Jurkat, Clone E6-1 (cell line): Measurements from ENCODE around the gene GALNT9.

Experiments used
- DNase-seq: peaks from one replicate; pipeline ENCODE4 v3.0.0-alpha.2; 2011; ENCODE audit warnings: low read depth, low spot score
- H3K4me3 ChIP-seq: 2 replicates; pipeline ENCODE4 v1.5.1; 2011; ENCODE audit warnings: mild to moderate bottlenecking, low read length, control low read depth, moderate library complexity

Gene GALNT9

GRCh38 chr12:132216354-132216987 is 112.9 kb downstream of the GALNT9 start:
- no peak for DNase-seq
- no peak overlapping the region for H3K4me3 ChIP-seq

GRCh38 chr12:132215299-132215989 is 113.9 kb downstream of the GALNT9 start:
- no peak overlapping the region for H3K4me3 ChIP-seq
- no peak for DNase-seq

DNA sequence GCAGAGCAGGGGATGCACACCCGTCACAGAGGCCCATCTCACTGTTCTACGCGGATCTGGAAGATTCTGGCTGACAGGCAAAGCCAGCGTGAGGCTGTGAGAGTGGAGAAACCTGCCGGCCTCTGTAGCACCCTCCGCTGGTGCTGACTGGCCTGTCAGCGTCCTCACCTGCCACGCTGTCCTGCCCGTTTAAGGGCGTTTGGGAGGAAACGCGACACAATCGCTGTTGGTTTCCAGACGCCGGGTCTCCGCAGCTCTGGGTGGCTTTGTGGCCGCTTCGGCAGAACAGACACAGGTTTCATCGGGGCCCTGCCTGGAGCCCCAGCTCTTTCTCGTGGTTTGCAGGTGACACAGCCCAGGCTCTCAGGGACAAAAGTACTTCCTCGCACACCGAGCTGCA is 114.5 kb downstream of the GALNT9 start:
- no peak for DNase-seq
- no peak overlapping the region for H3K4me3 ChIP-seq

DNA sequence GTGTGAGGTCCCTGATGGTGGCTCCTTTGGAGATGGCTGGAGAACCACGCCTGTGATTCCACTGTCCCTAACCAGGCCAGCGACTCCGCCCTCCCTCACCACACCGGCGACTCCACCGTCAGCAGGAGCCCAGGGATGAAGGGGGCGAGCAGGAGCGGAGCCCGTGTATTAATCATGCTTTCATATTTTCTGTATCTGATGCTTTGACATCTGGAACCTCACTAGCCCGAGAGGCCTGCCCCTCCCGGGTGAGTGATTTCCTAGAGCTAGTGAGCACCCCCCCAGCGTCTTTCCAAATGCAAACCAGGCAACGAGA is 115.3 kb downstream of the GALNT9 start:
- H3K4me3 ChIP-seq: no peak overlapping the region
- DNase-seq: no peak

DNA sequence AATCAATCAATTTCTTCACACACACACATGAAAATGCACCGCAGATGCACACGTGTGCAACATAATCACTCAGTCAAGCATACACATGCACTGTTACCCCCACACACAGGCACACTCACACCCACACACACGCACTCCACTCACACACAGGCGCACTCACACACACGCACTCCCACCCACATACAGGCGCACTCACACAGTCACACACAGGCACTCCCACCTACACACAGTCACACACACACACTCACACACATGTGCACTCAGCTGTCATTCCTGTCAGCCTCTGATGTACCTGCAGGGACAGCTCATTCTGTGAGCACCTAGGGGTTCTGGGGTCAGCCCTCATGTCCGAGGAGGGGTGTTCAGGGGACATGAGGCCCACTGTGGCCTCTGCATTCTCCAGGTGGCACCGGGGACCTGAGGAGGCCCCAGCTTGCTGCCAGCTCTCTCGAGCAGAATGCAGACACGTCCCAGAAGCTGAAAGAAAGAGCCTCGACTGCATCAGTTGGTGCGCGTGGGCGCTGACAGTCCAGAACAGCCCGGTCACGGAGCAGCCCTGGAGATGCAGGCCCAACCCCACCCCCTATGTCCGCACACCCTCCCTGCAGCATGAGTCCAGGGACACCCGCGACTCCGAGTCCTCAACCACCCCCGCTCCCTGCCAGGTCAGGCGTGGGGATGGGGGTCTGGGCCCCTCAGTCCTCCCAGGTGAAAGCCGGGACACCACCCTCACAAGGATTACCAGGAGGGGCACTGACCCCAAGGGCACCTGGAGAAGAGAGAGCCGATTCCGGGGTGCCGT is 115.8 kb downstream of the GALNT9 start:
- no peak for DNase-seq

GRCh38 chr12:132211816-132212215 is 117.6 kb downstream of the GALNT9 start:
- H3K4me3 ChIP-seq: no peak overlapping the region
- no peak for DNase-seq

More for the DNA sequence above, 115.8 kb downstream of the GALNT9 start:
- H3K4me3 ChIP-seq: no peak overlapping the region

DNA sequence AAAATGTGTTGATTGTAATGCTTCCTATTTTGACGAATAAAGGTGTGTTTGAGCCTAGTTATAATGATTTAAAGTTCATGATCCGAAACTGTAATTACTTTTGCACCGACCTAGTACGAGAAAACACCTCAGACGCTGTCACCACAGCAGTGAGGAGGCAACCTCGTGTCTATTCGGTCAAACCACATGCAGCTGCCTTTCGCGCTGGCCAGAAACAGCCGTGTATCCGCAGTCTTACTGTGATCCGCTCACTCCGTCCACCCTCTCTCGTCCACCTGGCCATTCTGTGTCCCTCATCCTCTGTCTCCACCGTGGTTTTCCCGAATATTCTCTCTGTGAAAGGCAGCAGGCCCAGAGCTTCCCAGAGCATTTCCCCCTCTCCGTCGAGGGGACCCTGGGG is 118.1 kb downstream of the GALNT9 start:
- DNase-seq: no peak
- H3K4me3 ChIP-seq: no peak overlapping the region

- H3K4me3 ChIP-seq: no peak overlapping the region
- no peak for DNase-seq
These were observed 119.0 kb downstream of the GALNT9 start for GRCh38 chr12:132210223-132211055.

DNA sequence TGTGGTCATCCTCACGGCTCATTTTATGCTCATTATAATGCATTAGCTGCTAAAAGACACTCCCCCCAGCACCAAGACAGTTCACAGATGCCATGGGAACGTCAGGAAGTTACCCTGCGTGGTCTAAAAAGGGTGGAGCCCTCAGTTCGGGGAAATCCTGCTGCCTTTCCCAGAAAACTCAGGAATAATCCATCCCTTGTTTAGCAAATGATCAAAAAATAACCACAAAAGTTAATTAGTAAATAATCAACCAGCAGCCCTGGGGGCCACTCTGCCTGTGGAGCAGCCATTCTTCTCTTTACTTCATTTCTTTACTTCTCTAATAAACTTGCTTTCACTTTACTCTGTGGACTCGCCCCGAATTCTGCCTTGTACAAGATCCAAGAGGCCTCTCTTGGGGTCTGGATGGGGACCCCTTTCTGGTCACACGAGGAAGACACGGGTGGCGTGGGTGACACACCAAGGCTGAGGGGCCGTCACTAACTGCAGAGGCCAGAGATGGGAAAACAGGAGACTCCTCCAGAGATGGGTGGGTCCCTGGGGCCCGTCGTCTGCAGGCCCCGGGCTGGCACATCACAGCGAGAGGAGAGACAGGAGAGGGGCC is 119.7 kb downstream of the GALNT9 start:
- no peak for DNase-seq

DNA sequence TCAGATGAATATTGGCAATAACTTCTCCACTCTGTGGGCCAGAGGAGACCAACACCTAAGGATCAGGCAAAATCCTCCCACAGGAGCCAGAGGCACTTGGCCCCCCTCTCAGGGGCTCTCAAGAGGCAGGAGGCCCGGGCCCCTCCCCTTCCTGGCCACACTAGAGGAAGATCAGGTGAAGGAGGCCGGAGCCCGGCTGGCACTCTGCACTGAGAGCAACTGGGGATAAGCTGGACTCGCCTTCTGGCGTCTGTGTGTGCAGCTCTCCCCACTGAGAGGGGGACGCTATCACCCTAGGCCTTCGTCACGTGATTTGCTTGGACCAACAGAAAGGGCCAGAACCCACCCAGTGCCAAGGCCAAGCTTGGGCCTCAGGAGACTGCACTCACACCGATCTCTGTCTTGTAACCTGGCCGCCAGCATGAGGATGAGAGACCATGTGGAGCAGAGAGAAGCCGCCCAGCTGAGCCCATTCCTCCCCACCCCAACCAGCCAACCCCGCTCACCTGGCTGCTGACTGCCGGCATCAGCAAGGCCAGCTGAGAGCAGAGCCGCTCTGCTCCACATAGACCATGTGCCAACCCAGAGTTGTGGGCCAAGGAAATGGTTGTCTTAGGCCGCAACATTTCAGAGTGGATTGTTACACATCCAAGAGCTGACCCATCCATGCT is 121.1 kb downstream of the GALNT9 start:
- no peak for DNase-seq
- H3K4me3 ChIP-seq: no peak overlapping the region

More for the DNA sequence above, 119.7 kb downstream of the GALNT9 start:
- H3K4me3 ChIP-seq: no peak overlapping the region

GRCh38 chr12:132207083-132207775 is 122.2 kb downstream of the GALNT9 start:
- H3K4me3 ChIP-seq: no peak overlapping the region
- DNase-seq: no peak

DNA sequence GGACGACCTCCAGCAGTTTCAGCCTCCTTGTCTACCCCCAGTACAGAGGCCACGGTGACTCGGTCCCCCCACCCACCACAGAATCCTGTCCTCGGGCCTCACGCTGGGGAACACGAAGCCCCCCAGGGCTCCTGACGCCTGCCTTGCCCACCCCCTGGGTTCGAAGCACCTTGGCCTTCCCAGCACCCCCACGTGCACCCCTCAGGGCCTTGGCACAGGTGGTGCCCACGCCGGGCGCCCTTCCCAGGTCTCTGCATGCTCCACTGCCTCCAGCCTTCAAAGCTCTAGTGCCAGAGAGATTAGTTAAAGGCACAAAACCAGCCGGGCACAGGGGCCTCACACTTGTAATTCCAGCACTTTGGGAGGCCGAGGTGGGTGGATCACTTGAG is 123.3 kb downstream of the GALNT9 start:
- H3K4me3 ChIP-seq: no peak overlapping the region
- no peak for DNase-seq

DNA sequence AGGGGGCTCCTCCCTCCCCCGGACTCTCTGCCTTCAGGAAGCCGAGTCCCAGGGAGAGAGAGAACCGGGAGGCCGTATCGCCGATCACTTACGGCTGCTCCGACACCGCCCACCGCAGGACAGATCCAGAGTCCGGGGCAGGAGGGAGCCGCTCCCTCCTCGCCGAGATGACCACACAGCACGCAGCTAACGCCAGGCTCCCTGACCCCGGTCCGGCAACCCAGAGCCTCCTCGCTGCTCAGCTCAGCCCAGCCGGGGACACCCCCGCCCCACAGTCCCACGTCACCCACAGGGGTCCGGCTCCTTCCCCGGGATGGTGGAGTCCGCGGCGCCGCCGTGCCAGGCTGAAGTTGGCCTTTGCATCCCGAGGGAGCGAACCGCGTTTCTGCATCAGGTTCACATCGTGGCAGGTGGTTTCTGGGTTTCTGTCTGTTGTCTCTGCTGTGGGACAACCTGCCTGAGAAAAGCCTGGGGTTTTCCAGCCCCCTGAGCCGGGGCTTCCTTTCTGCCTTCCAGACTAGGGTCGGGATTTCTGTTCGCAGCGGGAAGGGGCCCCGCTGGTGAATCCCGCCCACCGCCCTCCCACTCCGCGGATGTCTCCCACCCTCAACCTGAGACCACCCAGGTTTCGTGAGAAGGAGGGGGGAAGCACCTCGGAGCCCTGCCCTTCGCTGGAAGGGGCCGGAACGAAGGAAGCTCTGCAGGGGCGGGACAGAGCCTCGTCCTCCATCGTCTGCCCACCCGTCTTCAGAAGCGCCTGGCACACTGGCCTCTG is 123.9 kb downstream of the GALNT9 start:
- H3K4me3 ChIP-seq: no peak overlapping the region
- DNase-seq: no peak

GRCh38 chr12:132204793-132205270 is 124.6 kb downstream of the GALNT9 start:
- DNase-seq: no peak

DNA sequence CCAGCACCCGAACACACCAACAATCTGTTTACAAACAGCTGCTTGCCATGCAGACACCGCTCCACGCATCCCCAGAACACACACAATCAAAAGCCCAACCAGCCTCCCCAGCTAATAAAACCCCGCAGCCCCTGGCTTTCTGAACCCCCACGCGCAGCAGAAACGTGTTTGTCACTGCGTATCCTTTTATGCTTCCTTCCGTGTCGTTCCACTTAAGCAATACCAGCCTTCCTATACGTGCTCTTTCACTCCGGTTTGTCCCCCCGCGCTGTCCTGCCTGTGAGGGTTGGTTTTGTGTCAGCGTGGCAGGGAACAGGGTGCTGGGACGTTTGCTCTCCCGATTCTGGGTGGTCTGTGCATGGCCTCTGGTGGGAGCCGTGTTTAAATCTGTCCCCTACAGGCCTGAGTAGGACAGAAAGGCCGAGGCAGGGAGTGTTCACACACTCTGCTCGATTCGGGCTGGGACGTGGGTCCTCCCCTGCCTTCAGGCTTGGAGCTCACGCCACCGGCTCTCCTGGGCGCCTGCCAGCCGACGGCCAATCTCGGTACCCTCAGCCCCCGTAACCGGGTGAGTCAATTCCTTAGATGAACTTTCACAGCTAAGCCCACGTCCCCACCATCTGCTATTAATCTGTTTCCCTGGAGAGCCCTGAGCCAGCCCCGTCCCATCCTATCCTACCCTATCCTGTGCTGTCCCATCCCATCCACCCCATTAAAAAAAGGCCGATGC is 125.2 kb downstream of the GALNT9 start:
- no peak for DNase-seq
- no peak overlapping the region for H3K4me3 ChIP-seq

More at GRCh38 chr12:132204793-132205270, 124.6 kb downstream of the GALNT9 start:
- H3K4me3 ChIP-seq: no peak overlapping the region

GRCh38 chr12:132202929-132203721 is 126.3 kb downstream of the GALNT9 start:
- no peak overlapping the region for H3K4me3 ChIP-seq
- no peak for DNase-seq
